Mammary epithelial cell (primary cell): ENCODE results near the gene NOTO.

Source experiments
- EZH2 ChIP-seq: IDR thresholded peaks from 2 replicates; pipeline ENCODE4 v1.6.1; 2012; ENCODE audit warnings: low read length, inconsistent platforms, borderline replicate concordance
- TF ChIP-seq, protein P1 (sequence below), 2 donors: IDR thresholded peaks in 1 of 2; conservative IDR thresholded peaks in 1 of 2; 2 replicates each; pipeline ENCODE4 v1.5.1; 2011 to 2012; ENCODE audit warnings: inconsistent platforms in 2 of 2, low read length in 2 of 2, mild to moderate bottlenecking in 2 of 2, control low read depth in 1 of 2, low read depth in 1 of 2; ENCODE audit not compliant: insufficient read depth in 1 of 2; ENCODE audit errors: extremely low read depth in 1 of 2

DNA sequence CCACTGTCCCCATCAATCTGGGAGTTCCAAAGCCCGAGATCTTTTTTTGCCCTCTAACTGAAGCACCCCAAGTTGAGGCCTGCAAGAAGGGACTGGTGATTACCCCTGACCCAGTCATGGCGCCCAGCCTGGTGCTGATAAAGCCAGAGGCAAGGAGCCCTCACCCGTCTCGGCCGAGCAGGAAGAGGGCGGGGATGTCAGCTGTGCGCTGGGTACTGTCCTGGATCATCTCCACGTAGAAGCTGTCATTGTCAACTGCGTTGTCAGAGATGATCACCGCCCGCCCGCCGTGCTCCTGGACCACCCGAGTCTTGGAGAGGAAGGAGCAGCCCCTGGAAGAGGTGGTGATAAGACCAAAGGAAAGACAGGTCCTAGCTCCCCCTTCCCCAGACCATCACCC lies 26.3 kb downstream of the NOTO start:
- TF ChIP-seq, protein P1, sequence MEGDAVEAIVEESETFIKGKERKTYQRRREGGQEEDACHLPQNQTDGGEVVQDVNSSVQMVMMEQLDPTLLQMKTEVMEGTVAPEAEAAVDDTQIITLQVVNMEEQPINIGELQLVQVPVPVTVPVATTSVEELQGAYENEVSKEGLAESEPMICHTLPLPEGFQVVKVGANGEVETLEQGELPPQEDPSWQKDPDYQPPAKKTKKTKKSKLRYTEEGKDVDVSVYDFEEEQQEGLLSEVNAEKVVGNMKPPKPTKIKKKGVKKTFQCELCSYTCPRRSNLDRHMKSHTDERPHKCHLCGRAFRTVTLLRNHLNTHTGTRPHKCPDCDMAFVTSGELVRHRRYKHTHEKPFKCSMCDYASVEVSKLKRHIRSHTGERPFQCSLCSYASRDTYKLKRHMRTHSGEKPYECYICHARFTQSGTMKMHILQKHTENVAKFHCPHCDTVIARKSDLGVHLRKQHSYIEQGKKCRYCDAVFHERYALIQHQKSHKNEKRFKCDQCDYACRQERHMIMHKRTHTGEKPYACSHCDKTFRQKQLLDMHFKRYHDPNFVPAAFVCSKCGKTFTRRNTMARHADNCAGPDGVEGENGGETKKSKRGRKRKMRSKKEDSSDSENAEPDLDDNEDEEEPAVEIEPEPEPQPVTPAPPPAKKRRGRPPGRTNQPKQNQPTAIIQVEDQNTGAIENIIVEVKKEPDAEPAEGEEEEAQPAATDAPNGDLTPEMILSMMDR (conservative IDR thresholded peaks at IDR 0.05 in 1 of 2, IDR thresholded peaks at IDR 0.05 in 1 of 2; ENCODE audit: extremely low read depth in 1 of 2, insufficient read depth in 1 of 2, low read depth in 1 of 2, low read length in 2 of 2): no peak
- no peak for TF ChIP-seq EZH2
